GM19023 (cell line): ENCODE results near the gene BPHL.
"Not testable (repeated sequence)": the region's sequence is repeated elsewhere in the genome, so short reads cannot be mapped to it uniquely, and the experiment has no call there.

ENCODE experiments used
- ATAC-seq: cut with Tn5 transposase; IDR thresholded peaks from one replicate; pipeline ENCODE4 v1.9.1; 2021; ENCODE audit warnings: mild to moderate bottlenecking, moderate library complexity; ENCODE audit not compliant: unreplicated experiment

Gene BPHL

DNA sequence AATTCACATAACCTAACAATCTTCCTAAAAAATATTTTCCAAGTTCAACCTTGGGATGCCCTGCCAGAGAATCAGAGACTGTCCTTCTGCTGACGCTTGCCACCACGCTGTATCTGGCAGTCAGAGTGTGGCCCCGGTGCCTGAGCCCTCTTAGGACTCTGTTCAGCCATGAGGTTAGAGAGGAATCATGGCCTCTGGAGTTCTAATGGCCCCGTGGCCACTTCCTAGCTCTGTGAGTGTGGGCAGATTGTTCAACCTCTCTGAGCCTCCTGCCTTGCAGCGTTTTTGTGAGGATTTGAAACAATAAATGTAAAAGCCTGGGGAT is 2.2 kb downstream of the BPHL start:
- ATAC-seq: no peak

DNA sequence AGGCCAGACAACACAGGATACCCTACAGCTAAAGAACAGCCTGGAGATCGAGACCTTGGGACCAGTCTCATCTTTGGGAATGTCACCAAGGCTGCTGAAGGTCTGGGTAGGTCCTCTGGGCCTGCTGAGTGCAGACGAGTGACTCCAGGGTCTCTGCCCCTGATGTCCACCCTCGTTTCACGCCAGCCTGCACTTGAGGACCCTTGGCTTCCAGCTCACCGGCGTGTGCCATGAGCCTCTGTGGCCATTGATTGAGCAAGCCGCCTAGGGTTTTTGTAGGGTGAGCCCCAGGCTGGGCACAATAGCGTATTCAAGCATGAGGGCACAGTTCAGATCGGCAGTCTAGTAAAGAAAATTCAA is 4.3 kb downstream of the BPHL start:
- no peak for ATAC-seq

DNA sequence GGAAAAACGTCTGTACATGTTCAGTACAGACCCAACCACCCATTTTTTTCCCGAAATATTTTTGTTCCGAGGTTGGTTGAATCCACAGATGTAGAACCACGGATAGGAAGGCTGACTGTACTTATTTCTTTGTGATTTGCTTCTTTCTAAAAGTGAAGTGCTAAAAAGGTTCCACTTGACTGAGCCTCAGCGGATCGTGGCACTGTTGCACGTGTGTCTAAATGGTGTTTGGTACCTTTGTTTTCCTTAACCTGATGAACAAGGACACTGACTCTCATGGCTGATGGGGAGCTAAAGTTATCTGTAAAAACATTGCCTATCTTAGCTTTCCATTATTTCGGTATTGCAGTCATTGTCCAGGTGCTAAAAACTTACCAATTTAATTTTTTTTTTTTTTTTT is 6.2 kb downstream of the BPHL start:
- ATAC-seq: no peak

DNA sequence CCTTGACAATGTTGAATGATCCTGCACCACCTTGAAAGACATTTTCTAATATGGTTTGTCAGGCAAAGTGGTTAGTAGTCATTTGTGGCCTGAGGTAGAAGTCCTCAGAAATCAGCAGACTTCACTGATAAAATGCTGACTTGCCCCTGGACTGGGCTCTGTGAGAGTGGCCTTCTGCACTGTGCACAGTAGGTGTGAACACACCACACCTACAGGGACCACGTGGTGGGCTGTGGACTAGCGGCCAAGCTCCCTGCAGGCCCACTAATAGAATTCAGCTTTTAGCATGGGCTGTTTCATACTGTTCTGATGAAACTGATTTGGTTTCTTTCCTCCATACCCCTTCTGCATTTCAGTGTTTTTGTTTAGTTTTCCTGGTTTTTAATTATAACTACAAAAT is 7.3 kb downstream of the BPHL start:
- ATAC-seq: no peak

DNA sequence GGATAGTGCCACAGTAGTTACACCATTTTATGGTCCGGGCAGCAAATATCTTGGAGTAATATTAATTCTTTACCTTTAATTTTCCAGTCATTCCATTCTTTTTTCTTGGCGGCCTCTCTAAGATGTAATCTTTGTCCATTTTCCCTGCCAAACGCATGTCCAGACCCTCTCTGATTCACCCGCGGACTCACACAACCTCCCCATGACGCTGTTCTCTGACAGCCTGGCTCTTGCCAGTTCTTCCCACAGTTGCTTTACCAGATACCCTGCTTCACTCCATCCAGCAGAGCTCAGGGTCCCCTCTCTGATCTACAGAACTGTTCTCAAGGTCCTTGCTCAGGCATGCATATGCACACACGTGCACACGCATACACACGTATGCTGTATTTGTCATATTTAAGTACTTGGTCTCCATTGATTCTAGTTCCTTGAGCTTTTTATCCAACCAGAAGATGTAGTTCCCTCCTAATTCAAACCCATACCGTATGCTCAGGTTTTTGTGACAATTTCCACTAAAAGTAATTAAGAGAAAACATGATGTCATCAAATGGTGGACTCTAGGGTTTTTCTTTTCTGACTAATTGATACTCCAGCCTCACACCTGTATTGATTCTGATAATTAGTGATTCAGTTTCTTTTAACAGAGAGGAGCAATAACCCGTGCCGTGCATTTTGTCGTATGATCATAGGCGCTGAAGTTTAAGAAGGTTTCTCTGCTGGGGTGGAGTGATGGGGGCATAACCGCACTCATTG is 10.0 kb downstream of the BPHL start:
- ATAC-seq: no peak

DNA sequence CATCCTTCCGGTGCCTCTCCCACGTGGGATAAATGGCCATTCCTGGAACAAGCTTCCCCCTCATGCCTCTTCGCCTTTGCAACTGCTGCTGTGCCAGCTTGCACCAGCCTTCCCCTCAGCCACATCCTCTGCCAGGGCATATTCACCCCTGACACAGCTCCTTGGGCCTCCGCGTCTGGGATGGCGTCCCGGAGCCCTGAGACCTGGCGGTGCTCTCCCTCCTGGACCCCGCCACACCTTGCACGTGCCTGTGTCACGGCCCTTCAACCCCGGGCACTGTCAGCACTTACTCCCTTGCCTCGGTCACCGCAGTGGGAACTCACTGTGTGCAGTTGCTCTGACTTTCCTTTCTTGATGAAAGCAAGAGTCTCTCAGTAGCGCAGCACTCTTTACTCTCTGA is 13.2 kb downstream of the BPHL start:
- no peak for ATAC-seq

DNA sequence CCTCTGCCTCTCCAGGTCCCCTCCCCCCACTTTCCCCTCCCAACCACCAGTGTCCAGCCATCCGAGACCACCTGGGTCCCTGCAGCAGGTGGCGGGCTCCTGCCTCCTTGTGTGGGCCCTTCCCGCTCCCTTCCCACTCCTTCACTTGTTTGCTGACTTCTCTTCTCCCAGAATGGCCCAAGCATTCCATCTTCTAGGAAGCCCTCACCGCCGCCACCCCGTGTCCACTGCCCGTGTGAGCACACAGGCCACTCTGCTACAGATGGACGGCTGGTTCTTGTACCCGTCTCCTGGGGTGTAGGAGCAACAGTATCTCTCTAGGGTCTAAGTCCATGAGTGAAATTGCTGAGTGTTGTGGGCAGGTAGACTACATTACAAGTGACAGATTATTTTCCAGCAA is 15.0 kb downstream of the BPHL start:
- no peak for ATAC-seq

DNA sequence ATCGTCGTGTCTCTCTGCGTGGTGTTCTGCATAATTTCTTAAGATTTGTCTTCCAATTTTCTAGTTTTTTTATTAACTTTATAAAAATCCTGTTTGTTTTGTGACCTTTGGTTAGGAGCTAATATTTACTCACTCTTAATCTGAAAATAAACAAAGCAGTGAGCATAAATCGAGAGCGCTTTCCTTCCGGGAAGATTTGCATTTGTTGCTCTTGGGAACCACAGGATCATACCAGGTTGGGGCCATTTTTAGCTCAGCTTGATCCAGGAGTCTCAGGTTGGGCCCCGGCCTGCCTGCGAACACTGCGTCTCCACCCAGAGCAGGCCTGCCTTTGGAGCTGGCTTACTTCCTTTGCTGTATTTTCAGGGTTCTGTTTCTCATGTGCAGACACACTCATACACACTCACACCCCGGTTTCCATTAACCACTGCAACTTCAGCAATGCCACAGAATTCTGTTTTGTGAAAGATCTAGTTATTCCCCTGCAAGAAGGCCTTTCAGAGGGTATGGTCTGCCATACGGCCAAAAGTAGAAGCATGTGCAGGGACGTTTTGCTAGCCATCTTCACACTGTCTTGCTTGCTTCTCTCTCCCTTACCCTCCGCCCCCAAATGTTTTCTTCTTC is 17.3 kb downstream of the BPHL start:
- ATAC-seq: no peak

DNA sequence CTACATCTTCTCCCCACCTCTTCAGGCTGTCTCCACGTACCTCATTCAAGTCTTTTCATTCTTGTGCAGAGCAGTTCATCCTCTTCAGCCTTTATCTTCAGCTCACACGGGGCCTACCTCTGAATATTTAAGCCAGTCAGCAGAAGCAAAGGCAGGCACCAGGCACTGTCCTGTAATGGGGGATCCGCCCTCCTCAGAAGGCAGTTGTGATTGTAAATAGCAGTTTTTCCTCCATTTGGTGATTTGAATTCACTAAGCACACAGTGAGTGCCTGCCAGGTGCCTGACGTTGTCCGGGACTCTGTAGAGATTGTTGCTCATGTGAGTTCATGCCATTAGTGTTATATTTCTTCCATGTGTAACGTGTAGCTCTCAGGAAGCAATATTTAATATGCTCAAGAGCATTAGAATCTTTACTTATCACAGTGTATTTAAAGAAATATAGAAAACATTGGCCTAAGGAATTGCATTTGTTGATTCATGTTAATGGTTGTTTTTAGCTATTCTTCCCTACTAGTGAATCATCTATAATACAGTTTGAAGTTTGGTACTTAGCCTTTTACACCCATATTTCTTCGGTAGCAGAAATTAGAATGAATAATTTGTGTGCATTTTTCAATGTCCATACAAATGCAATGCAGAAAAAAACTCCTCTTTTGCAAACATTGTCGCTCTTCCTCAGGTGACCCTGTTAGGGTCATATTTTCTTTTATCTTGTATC is 17.9 kb downstream of the BPHL start:
- ATAC-seq: no peak

DNA sequence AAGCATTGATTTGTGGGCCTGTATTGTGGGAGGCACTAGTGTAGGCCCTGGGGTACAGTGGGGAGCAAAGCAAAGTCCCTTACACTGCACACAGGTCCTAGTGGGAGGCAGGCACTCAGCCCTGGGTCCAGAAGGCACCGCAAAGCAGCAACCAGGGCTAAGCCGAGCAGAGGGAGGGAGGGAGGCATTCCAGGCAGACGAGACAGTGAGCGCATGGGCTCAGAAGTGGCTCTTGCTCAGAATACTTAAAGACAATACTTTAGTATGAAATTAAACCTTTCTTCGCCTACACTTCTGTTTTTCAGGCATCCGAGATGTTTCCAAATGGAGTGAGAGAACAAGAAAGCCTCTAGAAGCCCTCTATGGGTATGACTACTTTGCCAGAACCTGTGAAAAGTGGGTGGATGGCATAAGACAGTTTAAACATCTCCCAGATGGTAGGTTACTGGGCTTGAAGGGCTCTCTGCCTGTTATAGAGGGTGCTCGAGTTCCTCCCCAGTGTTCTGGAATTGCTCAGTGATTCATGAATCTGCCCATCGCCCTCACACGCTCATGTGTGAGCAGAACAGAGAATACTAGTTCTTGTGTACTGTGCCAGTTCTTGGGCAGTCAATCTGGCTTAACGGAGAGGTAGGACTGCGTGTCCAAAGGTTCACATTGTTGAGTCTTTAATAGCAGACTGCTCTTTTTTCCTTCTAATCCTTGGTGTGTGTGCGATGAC is 18.7 kb downstream of the BPHL start:
- ATAC-seq: no peak

DNA sequence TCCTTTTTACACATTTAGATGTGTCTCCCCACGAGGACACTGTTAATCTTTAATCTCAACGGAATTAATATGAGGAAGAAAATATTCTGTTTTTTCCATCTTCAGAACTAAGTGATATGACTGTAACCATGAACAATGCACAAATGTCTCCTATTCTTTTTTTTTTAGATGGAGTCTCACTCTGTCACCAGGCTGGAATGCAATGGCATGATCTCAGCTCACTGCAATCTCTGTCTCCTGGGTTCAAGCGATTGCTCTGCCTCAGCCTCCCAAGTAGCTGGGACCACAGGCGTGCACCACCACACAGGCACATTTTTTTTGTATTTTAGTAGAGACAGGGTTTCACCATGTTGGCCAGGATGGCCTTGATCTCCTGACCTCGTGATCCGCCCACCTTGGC is 19.4 kb downstream of the BPHL start:
- not testable (repeated sequence) for ATAC-seq

DNA sequence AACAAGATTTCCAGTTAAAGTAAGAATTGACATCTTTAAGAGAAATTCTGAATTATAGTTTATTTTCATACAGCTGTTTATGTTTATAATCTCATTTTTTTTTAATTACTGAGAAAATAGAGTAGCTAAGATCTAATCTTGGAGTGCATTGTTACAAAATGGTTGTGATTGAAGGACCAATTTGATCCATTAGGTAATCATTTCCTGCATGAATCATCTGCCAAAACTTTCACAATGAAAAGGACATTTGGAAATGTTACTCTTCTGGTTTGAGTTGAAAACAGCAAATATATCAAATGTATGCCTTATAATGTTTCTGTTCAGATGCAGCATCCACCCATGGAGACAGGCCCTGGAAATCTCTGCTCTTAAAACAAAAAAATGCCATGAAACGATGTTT is 19.8 kb downstream of the BPHL start:
- ATAC-seq: no peak

DNA sequence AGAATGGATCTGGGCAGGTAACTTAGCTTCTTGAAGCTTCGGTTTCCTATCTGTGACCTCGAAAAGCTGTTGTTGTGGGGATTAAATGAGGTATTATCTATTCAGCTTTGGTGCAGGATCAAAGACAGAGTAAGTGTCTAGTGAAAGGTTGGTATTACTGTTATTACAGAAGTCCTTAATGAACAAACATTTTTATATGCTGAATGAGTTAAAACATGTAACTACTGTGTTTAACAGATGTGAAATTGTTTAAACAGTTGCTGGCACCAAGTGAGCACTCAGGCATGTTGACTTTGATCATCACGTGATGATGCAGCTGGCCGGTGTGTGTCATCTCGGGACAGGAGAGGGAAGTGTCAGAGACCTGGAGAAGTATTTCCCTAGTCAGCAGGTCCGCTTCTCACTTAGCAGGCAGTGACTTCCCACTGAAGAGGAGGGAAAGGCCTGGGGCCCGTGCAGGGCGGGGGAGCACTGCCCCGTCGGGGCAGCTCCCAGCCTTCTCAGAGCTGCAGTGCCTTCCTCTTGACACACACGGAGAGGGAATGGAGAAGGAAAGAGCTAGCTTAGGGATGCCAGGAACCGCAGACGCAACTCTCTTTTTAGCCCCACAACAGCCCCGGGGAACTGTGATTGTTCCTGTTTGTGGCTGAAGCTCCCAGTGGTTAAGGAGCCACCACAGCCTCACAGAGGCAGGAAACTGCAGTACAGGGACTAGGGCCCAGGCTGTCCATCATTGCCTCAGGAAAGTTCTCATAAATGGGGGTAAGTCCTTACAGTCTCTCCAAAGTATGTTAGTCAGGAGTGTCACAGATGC is 20.8 kb downstream of the BPHL start:
- ATAC-seq: no peak

DNA sequence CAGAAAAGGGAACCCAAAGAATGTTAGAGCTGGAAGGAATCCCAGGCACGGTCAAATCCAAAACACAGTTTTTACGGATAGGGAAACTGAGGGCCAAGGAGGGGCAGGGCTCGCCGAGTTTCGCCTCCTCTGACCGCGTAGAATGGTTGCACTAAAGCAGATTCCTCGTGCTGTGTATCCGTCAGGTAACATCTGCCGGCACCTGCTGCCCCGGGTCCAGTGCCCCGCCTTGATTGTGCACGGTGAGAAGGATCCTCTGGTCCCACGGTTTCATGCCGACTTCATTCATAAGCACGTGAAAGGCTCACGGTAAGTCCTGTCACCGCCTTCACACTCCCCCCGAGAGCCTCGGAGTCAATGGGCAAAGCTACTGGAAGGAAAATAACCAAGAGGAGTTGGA is 21.7 kb downstream of the BPHL start:
- ATAC-seq: no peak

DNA sequence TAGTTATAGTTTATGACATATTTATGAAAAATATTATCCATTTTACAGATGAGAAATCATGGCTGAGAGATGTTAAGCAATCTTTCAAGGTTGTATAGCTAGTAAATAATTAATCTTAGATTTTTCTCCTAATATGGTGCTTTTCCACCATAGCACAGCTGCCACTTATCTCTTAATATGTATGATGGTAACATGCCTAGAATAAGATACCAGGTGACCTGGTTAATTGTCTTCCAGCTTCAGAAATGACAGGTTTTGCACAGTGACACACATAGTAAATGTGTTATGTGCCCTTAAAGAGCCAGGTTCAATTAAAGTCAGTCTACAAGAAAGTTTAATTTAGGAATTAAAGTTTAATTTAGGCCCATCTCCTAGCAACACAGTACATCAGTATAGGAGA is 24.0 kb downstream of the BPHL start:
- ATAC-seq: no peak

DNA sequence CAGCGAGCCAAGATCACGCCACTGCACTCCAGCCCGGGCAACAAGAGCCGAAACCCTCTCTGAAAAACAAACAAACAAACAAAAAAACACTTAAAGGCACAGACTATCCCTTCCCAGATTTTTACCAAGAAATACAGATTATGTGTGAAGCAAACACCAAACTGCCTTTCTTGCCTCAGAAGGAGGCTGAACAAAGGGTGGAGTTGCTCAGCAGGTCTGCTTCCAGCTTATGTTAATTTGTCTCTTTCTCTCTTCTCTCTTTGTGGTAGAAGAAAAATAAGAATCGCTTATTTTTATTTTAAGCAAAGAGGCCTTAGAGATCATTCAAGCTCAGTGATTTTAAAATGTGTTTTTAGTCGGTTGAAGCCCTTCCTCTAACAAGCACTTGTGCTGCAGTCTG is 24.6 kb downstream of the BPHL start:
- ATAC-seq: no peak

DNA sequence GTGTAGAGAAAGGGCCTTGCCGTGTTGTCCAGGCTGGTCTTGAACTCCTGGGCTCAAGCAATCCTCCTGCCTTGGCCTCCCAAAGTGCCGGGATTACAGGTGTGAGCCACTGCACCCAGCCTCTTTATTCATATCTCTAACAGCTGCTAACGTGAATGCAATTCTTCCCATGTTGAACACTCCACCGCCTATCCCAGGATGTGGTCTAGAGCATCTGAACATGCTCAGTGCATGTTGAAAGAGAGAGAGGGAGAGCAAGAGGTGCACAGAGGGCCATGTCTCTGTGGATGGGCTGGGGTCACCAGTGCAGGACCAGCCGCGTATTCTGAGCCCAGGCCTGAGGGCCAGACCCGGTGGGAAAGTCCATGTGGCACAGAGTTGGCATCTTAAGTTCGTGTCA is 26.1 kb downstream of the BPHL start:
- no peak for ATAC-seq

DNA sequence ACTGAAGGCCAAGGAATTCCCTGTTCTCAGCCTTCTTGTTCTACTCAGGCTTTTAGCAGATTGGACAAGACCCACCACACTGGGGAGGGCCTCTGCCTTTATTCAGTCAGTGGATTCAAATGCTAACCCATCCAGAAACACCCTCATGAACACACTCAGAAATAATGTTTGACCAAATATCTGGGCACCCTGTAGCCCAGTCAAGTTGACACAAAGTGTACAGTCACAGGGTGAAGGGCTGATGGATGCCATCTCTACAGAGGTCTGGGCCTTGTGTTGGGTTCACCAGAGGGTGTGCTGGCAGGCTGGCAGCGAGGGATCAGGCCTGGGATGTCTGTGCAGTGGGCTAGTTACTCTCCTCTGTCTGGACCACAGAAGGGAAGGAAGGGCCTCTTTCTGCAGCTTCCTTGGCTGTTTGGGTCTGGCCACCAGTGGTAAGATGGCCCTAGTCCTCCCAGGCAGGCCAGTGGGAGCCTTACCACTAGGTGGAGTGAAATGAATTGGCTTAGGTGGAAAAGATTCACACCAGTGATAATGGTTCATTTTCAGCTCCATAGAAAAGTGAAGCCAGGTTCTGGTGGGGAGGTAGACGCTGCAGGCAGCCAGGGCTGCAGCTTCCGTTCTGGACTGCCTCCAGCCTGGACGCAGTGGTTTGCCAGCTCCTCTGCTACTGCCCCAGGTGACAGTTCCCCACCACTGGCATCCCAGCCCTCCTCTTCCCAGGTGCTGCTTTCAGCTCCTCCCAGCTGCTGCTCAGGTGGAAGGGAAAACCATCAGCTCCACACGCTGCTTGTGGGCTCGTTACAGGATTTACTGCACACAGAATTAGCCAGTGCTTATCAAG is 29.6 kb downstream of the BPHL start:
- no peak for ATAC-seq

DNA sequence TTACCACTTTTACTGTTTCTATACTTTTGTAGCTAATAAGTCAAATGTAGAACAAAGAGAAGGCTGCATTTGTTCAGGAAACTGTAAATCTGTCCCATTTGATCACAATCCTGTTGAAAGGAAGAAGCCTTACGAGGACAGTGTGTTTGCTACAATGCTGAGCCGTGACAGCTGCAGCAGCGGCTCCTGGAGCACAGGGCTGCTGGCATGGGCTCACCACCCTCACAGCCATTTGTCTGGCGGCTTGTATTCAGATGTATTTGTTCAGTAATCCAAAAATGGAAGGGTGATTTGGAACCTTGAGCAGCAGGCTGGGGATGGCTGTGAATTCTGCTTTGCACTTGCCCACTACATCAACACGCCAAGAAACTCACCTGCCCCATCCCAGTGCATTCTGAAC is 33.2 kb downstream of the BPHL start:
- ATAC-seq: no peak

DNA sequence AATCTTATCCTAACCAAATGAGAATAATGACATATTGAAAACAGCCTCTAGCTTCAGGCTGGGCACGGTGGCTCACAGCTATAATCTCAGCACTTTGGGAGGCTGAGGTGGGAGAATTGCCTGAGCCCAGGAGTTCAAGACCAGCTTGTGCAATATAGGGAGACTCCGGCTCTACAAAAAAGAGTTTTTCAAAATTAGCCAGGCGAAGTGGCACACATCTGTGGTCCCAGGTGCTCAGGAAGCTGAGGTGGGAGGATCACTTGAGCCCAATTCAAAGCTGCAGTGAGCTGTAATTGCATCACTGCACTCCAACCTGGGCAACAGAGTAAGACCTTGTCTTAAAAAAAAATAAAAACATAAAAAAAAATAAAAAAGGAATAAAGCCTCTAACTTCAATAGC is 34.2 kb downstream of the BPHL start:
- ATAC-seq: no peak
